GM12892 (cell line): Measurements from ENCODE around the gene PIGK.

Experiments used
- POLR2A ChIP-seq: IDR thresholded peaks from 2 replicates; pipeline ENCODE4 v1.6.1; 2011; ENCODE audit warnings: low read depth, low read length, control low read depth
- TAF1 ChIP-seq: IDR thresholded peaks from 2 replicates; pipeline ENCODE4 v1.6.1; 2011; ENCODE audit warnings: low read depth, mild to moderate bottlenecking, control low read depth, low read length, borderline replicate concordance

DNA sequence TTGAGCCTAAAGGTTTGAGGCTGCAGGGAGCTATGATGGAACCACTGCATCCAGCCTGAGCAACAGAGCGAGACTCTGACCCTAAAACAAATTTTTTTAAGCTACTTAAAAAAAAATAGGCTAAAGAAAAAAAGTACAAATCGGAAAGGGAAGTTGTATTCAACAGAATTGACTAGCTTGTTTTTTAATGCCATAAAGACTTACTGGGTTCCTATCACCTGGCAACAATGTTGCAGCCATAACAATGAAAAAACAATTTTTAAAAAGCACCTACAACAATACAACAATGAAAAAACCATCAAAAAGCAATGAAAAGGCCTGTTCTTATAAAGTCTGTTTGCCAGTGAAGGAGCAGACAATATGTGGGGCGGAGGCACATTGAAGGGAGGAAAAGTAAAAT, 20.1 kb upstream of the PIGK start:
- no peak for TF ChIP-seq TAF1
- TF ChIP-seq POLR2A = no peak
